Measurements from ENCODE around the gene TNFAIP8L3.
"Not testable (repeated sequence)": the region's sequence is repeated elsewhere in the genome, so short reads cannot be mapped to it uniquely, and the experiment has no call there.

DNA sequence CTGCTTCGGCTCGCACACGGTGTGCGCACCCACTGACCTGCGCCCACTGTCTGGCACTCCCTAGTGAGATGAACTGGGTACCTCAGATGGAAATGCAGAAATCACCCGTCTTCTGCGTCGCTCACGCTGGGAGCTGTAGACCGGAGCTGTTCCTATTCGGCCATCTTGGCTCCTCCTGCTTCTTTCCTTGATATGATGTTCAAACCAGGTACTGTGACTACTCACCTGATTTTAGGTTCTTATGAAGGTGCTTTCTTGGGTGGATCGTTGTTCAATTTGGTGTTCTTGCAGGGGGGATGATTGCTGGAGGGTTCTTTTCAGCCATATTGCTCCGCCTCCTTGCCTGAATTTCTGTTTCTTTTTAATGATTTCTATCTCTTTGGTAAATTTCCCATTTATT, 57.2 kb downstream of the TNFAIP8L3 start:
- TF ChIP-seq, protein P1, sequence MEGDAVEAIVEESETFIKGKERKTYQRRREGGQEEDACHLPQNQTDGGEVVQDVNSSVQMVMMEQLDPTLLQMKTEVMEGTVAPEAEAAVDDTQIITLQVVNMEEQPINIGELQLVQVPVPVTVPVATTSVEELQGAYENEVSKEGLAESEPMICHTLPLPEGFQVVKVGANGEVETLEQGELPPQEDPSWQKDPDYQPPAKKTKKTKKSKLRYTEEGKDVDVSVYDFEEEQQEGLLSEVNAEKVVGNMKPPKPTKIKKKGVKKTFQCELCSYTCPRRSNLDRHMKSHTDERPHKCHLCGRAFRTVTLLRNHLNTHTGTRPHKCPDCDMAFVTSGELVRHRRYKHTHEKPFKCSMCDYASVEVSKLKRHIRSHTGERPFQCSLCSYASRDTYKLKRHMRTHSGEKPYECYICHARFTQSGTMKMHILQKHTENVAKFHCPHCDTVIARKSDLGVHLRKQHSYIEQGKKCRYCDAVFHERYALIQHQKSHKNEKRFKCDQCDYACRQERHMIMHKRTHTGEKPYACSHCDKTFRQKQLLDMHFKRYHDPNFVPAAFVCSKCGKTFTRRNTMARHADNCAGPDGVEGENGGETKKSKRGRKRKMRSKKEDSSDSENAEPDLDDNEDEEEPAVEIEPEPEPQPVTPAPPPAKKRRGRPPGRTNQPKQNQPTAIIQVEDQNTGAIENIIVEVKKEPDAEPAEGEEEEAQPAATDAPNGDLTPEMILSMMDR (IDR thresholded peaks at IDR 0.05; ENCODE audit: insufficient read depth, low read length, poor library complexity, severe bottlenecking): not testable (repeated sequence)
- not testable (repeated sequence) for TF ChIP-seq EZH2phosphoT487 (conservative IDR thresholded peaks at IDR 0.05; ENCODE audit: low read length)

Measured in SU-DHL-6 (cell line).